Hematopoietic multipotent progenitor cell treated with erythropoietin and hydrocortisone succinate and interleukin-3 and kit ligand, for 8 days (in vitro differentiated cells): ENCODE measurements around the gene FMOD.

Source experiments
- DNase-seq: peaks from one replicate; pipeline ENCODE4 v3.0.0-alpha.2; 2015

FMOD gene

GRCh38 chr1:203351037-203351625, at the start of gene FMOD:
FMOD (minus strand) TSS chr1:203351122; CDS start chr1:203348270, 2,852 bp downstream.
- DNase-seq = no peak

GRCh38 chr1:203396595-203397194, 45.8 kb upstream of the FMOD start:
- no peak for DNase-seq

- no peak for DNase-seq
Measured at GRCh38 chr1:203395751-203396150, 44.8 kb upstream of the FMOD start.

- no peak for DNase-seq
Measured at GRCh38 chr1:203390298-203390697, 39.4 kb upstream of the FMOD start.

- no peak for DNase-seq
Measured at GRCh38 chr1:203388683-203389082, 37.8 kb upstream of the FMOD start.

GRCh38 chr1:203382026-203382425, 31.1 kb upstream of the FMOD start:
- no peak for DNase-seq

- DNase-seq = no peak
Measured at GRCh38 chr1:203381151-203381751, 30.3 kb upstream of the FMOD start.

- DNase-seq = no peak
Measured at GRCh38 chr1:203380420-203381150, 29.7 kb upstream of the FMOD start.

- DNase-seq = no peak
Measured at GRCh38 chr1:203379825-203380224, 28.9 kb upstream of the FMOD start.

- DNase-seq = no peak
Measured at GRCh38 chr1:203378556-203379245, 27.8 kb upstream of the FMOD start.

GRCh38 chr1:203373991-203374390, 23.1 kb upstream of the FMOD start:
- no peak for DNase-seq

- no peak for DNase-seq
Measured at GRCh38 chr1:203373002-203373401, 22.1 kb upstream of the FMOD start.

- no peak for DNase-seq
Measured at GRCh38 chr1:203371288-203371687, 20.4 kb upstream of the FMOD start.

- no peak for DNase-seq
Measured at GRCh38 chr1:203369666-203370065, 18.7 kb upstream of the FMOD start.

GRCh38 chr1:203368624-203369451, 17.9 kb upstream of the FMOD start:
- no peak for DNase-seq

GRCh38 chr1:203367057-203367456, 16.1 kb upstream of the FMOD start:
- no peak for DNase-seq

- no peak for DNase-seq
Measured at GRCh38 chr1:203366476-203366875, 15.6 kb upstream of the FMOD start.

- DNase-seq = no peak
Measured at GRCh38 chr1:203364806-203365205, 13.9 kb upstream of the FMOD start.

- no peak for DNase-seq
Measured at GRCh38 chr1:203364094-203364801, 13.3 kb upstream of the FMOD start.

- DNase-seq = no peak
Measured at GRCh38 chr1:203362720-203363025, 11.8 kb upstream of the FMOD start.

- no peak for DNase-seq
Measured at GRCh38 chr1:203361945-203362719, 11.2 kb upstream of the FMOD start.
